H9 (cell line): Measurements from ENCODE around the gene SH3TC1. TPM values are rescaled to one million over a fixed set of nuclear protein-coding genes. Genes with fewer than 3 reads are reported as not detected.

Experiments used
- DNase-seq: peaks from one replicate; pipeline ENCODE4 v3.0.0-alpha.2; 2017
- H2AFZ ChIP-seq: one replicate; pipeline ENCODE4 v1.6.1; 2013; ENCODE audit warnings: mild to moderate bottlenecking, low read length, control low read depth, moderate library complexity
- H2AK5ac ChIP-seq: 2 replicates; pipeline ENCODE4 v1.6.1; 2013; ENCODE audit warnings: low read length, control low read depth, mixed read lengths; ENCODE audit not compliant: insufficient read length
- H2BK120ac ChIP-seq: one replicate; pipeline ENCODE4 v1.6.1; 2013; ENCODE audit warnings: low read depth, mild to moderate bottlenecking, low read length, control low read depth, inconsistent platforms; ENCODE audit not compliant: poor library complexity, severe bottlenecking
- H2BK12ac ChIP-seq: 2 replicates; pipeline ENCODE4 v1.6.1; 2013; ENCODE audit warnings: low read length, control low read depth, mixed read lengths, low read depth; ENCODE audit not compliant: insufficient read length
- H2BK15ac ChIP-seq: 2 replicates; pipeline ENCODE4 v1.6.1; 2013; ENCODE audit warnings: low read depth, low read length, control low read depth
- H2BK20ac ChIP-seq: one replicate; pipeline ENCODE4 v1.6.1; 2013; ENCODE audit warnings: low read depth, mild to moderate bottlenecking, low read length, control low read depth, inconsistent platforms; ENCODE audit not compliant: poor library complexity, severe bottlenecking
- H2BK5ac ChIP-seq: 2 replicates; pipeline ENCODE4 v1.6.1; 2013; ENCODE audit warnings: low read length, control low read depth, mixed read lengths; ENCODE audit not compliant: insufficient read length
- H3K14ac ChIP-seq: 2 replicates; pipeline ENCODE4 v1.6.1; 2013; ENCODE audit warnings: low read length, control low read depth; ENCODE audit not compliant: insufficient read depth
- H3K18ac ChIP-seq: 2 replicates; pipeline ENCODE4 v1.6.1; 2013; ENCODE audit warnings: low read depth, mild to moderate bottlenecking, mixed read lengths, low read length, control low read depth; ENCODE audit not compliant: insufficient read length
- H3K23ac ChIP-seq: 2 replicates; pipeline ENCODE4 v1.6.1; 2013; ENCODE audit warnings: low read length, control low read depth, mixed read lengths, low read depth; ENCODE audit not compliant: insufficient read length
- H3K23me2 ChIP-seq: 2 replicates; pipeline ENCODE4 v1.6.1; 2013; ENCODE audit warnings: low read depth, mild to moderate bottlenecking, mixed read lengths, low read length, control low read depth; ENCODE audit not compliant: insufficient read length, poor library complexity, severe bottlenecking
- H3K27ac ChIP-seq: 2 replicates; pipeline ENCODE4 v1.5.1; 2013; ENCODE audit warnings: low read length, control low read depth, mixed read lengths, low read depth; ENCODE audit not compliant: insufficient read length
- H3K27me3 ChIP-seq: 2 replicates; pipeline ENCODE4 v1.6.1; 2013; ENCODE audit warnings: low read length, control low read depth, inconsistent platforms; ENCODE audit not compliant: insufficient read depth
- H3K4ac ChIP-seq: 2 replicates; pipeline ENCODE4 v1.6.1; 2013; ENCODE audit warnings: low read depth, mild to moderate bottlenecking, control low read depth, inconsistent platforms, low read length, moderate library complexity
- H3K4me1 ChIP-seq: 2 replicates; pipeline ENCODE4 v1.6.1; 2013; ENCODE audit warnings: low read length, control low read depth, inconsistent platforms; ENCODE audit not compliant: insufficient read depth
- H3K4me2 ChIP-seq: 2 replicates; pipeline ENCODE4 v1.6.1; 2013; ENCODE audit warnings: low read length, control low read depth, mixed read lengths; ENCODE audit not compliant: insufficient read length, insufficient read depth
- H3K56ac ChIP-seq: 2 replicates; pipeline ENCODE4 v1.6.1; 2013; ENCODE audit warnings: low read depth, mild to moderate bottlenecking, mixed read lengths, low read length, control low read depth; ENCODE audit not compliant: insufficient read length
- H3K79me1 ChIP-seq: 2 replicates; pipeline ENCODE4 v1.6.1; 2013; ENCODE audit warnings: low read depth, mild to moderate bottlenecking, moderate library complexity, low read length, control low read depth, inconsistent platforms; ENCODE audit not compliant: insufficient read depth, poor library complexity, severe bottlenecking
- H3K79me2 ChIP-seq: 2 replicates; pipeline ENCODE4 v1.6.1; 2013; ENCODE audit warnings: low read length, control low read depth, inconsistent platforms; ENCODE audit not compliant: insufficient read depth
- H3K9ac ChIP-seq: 2 replicates; pipeline ENCODE4 v1.6.1; 2013; ENCODE audit warnings: low read length, control low read depth, mixed read lengths; ENCODE audit not compliant: insufficient read length; ENCODE audit errors: extremely low read depth
- H3K9me3 ChIP-seq: one replicate; pipeline ENCODE4 v1.6.1; 2013; ENCODE audit warnings: low read depth, low read length, inconsistent platforms; ENCODE audit not compliant: control insufficient read depth
- H3T11ph ChIP-seq: one replicate; pipeline ENCODE4 v1.6.1; 2013; ENCODE audit warnings: mild to moderate bottlenecking, low read length, control low read depth, inconsistent platforms
- H4K20me1 ChIP-seq: one replicate; pipeline ENCODE4 v1.6.1; 2013; ENCODE audit not compliant: control insufficient read depth, insufficient read length, insufficient read depth
- H4K5ac ChIP-seq: 2 replicates; pipeline ENCODE4 v1.6.1; 2013; ENCODE audit warnings: low read depth, mild to moderate bottlenecking, mixed read lengths, low read length, control low read depth; ENCODE audit not compliant: insufficient read length
- H4K8ac ChIP-seq: replicated peaks from 2 replicates; pipeline ENCODE4 v1.6.1; 2013; ENCODE audit warnings: low read length, control low read depth, mixed read lengths, low read depth; ENCODE audit not compliant: insufficient read length
- H4K91ac ChIP-seq: 2 replicates; pipeline ENCODE4 v1.6.1; 2013; ENCODE audit warnings: low read depth, mild to moderate bottlenecking, moderate library complexity, mixed read lengths, low read length, control low read depth; ENCODE audit not compliant: insufficient read length
- H3K27ac Mint-ChIP-seq, 3 experiments: 2 replicates in 2 of 3; 3 replicates in 1 of 3; pipeline ENCODE4 v1.8.0; 2020 to 2021; ENCODE audit warnings: mixed read lengths in 3 of 3, mild to moderate bottlenecking in 1 of 3, moderate library complexity in 1 of 3
- H3K27me3 Mint-ChIP-seq: 2 replicates; pipeline ENCODE4 v1.8.0; 2021; ENCODE audit warnings: low read depth, mild to moderate bottlenecking, moderate library complexity, mixed read lengths
- H3K36me3 Mint-ChIP-seq, 3 experiments: 2 replicates in 2 of 3; 3 replicates in 1 of 3; pipeline ENCODE4 v1.8.0; 2020 to 2021; ENCODE audit warnings: low read depth in 3 of 3, mixed read lengths in 3 of 3; ENCODE audit not compliant: insufficient read depth in 1 of 3
- H3K4me1 Mint-ChIP-seq, 2 experiments: 2 replicates each; pipeline ENCODE4 v1.8.0; 2020; ENCODE audit warnings: mixed read lengths in 2 of 2
- H3K4me3 Mint-ChIP-seq, 2 experiments: 2 replicates in 1 of 2; 3 replicates in 1 of 2; pipeline ENCODE4 v1.8.0; 2020 to 2021; ENCODE audit warnings: mild to moderate bottlenecking in 2 of 2, mixed read lengths in 2 of 2, moderate library complexity in 1 of 2
- H3K9me3 Mint-ChIP-seq, 2 experiments: 2 replicates in 1 of 2; 3 replicates in 1 of 2; pipeline ENCODE4 v1.8.0; 2020; ENCODE audit warnings: mild to moderate bottlenecking in 2 of 2, mixed read lengths in 2 of 2, moderate library complexity in 1 of 2
- WGBS: extraction: QIAGEN DNeasy Blood & Tissue Kit; methylation state at CpG from one replicate; pipeline ENCODE4 v1.1.7; 2013; ENCODE audit warnings: missing lambda C conversion rate, low lambda C conversion rate, mixed read lengths; ENCODE audit not compliant: insufficient read length; ENCODE audit errors: extremely low coverage; 5-methylcytosine and 5-hydroxymethylcytosine counted together
- total RNA-seq: library from RNA; stranded (reverse); gene quantifications from 2 replicates; pipeline ENCODE4 v1.2.1, GENCODE V29; 2021
- TF ChIP-seq, protein P1 (sequence below): fragments of 200-600 bp; sonication (generic); conservative IDR thresholded peaks from 3 replicates; pipeline ENCODE4 v1.8.0; 2021; ENCODE audit warnings: antibody characterized with exemption, mild to moderate bottlenecking

SH3TC1 gene
- total RNA-seq, 1 experiment from 2014 or later: 0.74 TPM

DNA sequence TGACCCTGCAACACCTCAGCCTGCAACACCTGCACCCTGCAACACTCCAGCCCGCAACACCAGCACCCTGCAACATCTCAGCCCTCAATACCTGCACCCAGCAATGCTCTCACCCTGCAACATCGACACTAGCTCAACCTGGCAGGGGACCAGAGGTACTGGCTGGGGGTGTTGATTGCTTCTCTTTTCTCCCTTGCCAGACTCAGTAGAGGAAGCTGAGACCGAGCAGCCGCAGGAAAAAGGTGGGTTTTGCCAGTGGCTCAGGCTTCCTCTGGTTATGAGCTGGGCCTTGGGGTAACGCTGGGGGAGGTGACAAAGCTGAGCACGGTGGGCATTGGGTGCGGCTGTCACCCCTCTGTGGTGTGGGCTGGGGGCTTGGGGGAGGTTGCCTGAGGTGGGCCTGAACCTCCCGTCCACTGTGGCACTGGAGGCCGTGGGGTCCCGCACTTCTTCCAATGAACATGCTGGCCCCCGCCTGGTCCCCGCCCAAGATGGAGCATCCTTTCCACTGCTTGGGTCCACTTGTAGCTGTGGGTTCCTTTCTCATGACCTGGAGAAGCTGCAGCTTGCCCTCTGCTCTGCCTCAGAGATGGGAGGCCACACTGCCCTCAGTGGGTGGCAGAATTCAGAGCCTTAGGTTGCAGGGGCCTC, 26.0 kb downstream of the SH3TC1 start:
- Histone ChIP-seq H2AFZ (no peak overlapping the region), H3K4me1 (peaks cover 4% of the 10 kb centered on the region), H2BK12ac (no peak overlapping the region), H3K27me3 (no peaks in the 10 kb centered on the region), H3K79me2 (no peaks in the 10 kb centered on the region), H3K4me2 (no peak overlapping the region), H2BK120ac (no peak overlapping the region), H3K9ac (no peak overlapping the region), H3T11ph (no peak overlapping the region), H4K91ac (no peak overlapping the region), H2BK20ac (no peak overlapping the region), H3K23ac (no peak overlapping the region), H3K27ac (no peak overlapping the region), H3K79me1 (no peaks in the 10 kb centered on the region), H3K14ac (peak overlapping the region; percentile 25; the same call in 1 of the 2 replicates), H2BK5ac (no peak overlapping the region), H4K8ac (no peak overlapping the region), H2BK15ac (no peak overlapping the region), H2AK5ac (no peak overlapping the region), H4K5ac (no peak overlapping the region), H4K20me1 (no peaks in the 10 kb centered on the region), H3K23me2 (no peaks in the 10 kb centered on the region), H3K18ac (no peak overlapping the region), H3K4ac (no peak overlapping the region), H3K9me3 (no peaks in the 10 kb centered on the region), H3K56ac (no peak overlapping the region)
- H3K27ac Mint-ChIP-seq: peak overlapping the region in 1 of 3 experiments; percentile 91; a peak in 4 of 7 replicates
- H3K27me3 Mint-ChIP-seq: no peaks in the 10 kb centered on the region; the same call in 1 of the 2 replicates
- DNase-seq: no peak
- peaks cover 22% of the 10 kb centered on the region in 2 experiments for H3K4me1 Mint-ChIP-seq
- TF ChIP-seq, protein P1, sequence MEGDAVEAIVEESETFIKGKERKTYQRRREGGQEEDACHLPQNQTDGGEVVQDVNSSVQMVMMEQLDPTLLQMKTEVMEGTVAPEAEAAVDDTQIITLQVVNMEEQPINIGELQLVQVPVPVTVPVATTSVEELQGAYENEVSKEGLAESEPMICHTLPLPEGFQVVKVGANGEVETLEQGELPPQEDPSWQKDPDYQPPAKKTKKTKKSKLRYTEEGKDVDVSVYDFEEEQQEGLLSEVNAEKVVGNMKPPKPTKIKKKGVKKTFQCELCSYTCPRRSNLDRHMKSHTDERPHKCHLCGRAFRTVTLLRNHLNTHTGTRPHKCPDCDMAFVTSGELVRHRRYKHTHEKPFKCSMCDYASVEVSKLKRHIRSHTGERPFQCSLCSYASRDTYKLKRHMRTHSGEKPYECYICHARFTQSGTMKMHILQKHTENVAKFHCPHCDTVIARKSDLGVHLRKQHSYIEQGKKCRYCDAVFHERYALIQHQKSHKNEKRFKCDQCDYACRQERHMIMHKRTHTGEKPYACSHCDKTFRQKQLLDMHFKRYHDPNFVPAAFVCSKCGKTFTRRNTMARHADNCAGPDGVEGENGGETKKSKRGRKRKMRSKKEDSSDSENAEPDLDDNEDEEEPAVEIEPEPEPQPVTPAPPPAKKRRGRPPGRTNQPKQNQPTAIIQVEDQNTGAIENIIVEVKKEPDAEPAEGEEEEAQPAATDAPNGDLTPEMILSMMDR: no peak
- WGBS: no CpG with 5 or more reads among the region's 12 CpGs
- no peak overlapping the region; a peak in 1 of 5 replicates for H3K4me3 Mint-ChIP-seq
- no peaks in the 10 kb centered on the region for H3K9me3 Mint-ChIP-seq
- no peaks in the 10 kb centered on the region for H3K36me3 Mint-ChIP-seq
